Muscle layer of duodenum (tissue), 2 donors: Measurements from ENCODE around the gene TXNL4A.

Source experiments
- H3K27ac ChIP-seq: one replicate; pipeline ENCODE4 v1.7.0; 2013; ENCODE audit warnings: mild to moderate bottlenecking, low read length
- H3K27me3 ChIP-seq: one replicate; pipeline ENCODE4 v1.7.0; 2013; ENCODE audit warnings: low read depth, mild to moderate bottlenecking, control low read depth, low read length
- H3K36me3 ChIP-seq, 2 donors: one replicate each; pipeline ENCODE4 v1.7.0; 2013; ENCODE audit warnings: low read length in 2 of 2, control low read depth in 1 of 2, mild to moderate bottlenecking in 1 of 2; ENCODE audit not compliant: insufficient read depth in 2 of 2, control insufficient read depth in 1 of 2
- H3K4me1 ChIP-seq, 2 donors: one replicate each; pipeline ENCODE4 v1.7.0; 2013; ENCODE audit warnings: low read length in 2 of 2, mild to moderate bottlenecking in 2 of 2, control low read depth in 1 of 2, moderate library complexity in 1 of 2; ENCODE audit not compliant: insufficient read depth in 2 of 2, control insufficient read depth in 1 of 2
- H3K4me3 ChIP-seq, 2 donors: one replicate each; pipeline ENCODE4 v1.7.0; 2013; ENCODE audit warnings: low read length in 2 of 2, low read depth in 1 of 2, mild to moderate bottlenecking in 1 of 2
- H3K9me3 ChIP-seq, 2 donors: one replicate each; pipeline ENCODE4 v1.7.0; 2013; ENCODE audit warnings: low read length in 2 of 2, control low read depth in 1 of 2, mild to moderate bottlenecking in 1 of 2; ENCODE audit not compliant: control insufficient read depth in 1 of 2
- donor health status: healthy.

The TXNL4A gene

GRCh38 chr18:79989195-79989497 lies 783 bp upstream of the TXNL4A start:
- peak overlapping the region; percentile 63 to 91 for H3K4me3 ChIP-seq
- H3K27me3 ChIP-seq, result no peaks in the 10 kb centered on the region
- peaks cover 9 to 15% of the 10 kb centered on the region in 2 donors for H3K4me1 ChIP-seq
- H3K9me3 ChIP-seq, result no peaks in the 10 kb centered on the region
- peak overlapping the region; percentile 93 for H3K27ac ChIP-seq
- no peaks in the 10 kb centered on the region for H3K36me3 ChIP-seq

- H3K4me1 ChIP-seq, result peaks cover 9 to 15% of the 10 kb centered on the region in 2 donors
- H3K36me3 ChIP-seq, result no peaks in the 10 kb centered on the region
- H3K4me3 ChIP-seq, result peak overlapping the region; percentile 63 to 91
- peak overlapping the region; percentile 93 for H3K27ac ChIP-seq
- H3K27me3 ChIP-seq, result no peaks in the 10 kb centered on the region
- no peaks in the 10 kb centered on the region for H3K9me3 ChIP-seq
These were observed 302 bp downstream of the TXNL4A start for GRCh38 chr18:79988071-79988450.

- H3K27ac ChIP-seq, result peak overlapping the region; percentile 93
- no peaks in the 10 kb centered on the region for H3K9me3 ChIP-seq
- peaks cover 9 to 15% of the 10 kb centered on the region in 2 donors for H3K4me1 ChIP-seq
- H3K36me3 ChIP-seq, result peaks cover 0 to 1% of the 10 kb centered on the region in 2 donors
- no peaks in the 10 kb centered on the region for H3K27me3 ChIP-seq
- H3K4me3 ChIP-seq, result peak overlapping the region; percentile 63 to 91
These were observed 797 bp downstream of the TXNL4A start for GRCh38 chr18:79987566-79987965.

GRCh38 chr18:79986726-79987125 lies 1.6 kb downstream of the TXNL4A start:
- Histone ChIP-seq H3K27ac (no peak overlapping the region), H3K9me3 (no peaks in the 10 kb centered on the region), H3K27me3 (no peaks in the 10 kb centered on the region), H3K36me3 (peaks cover 0 to 4% of the 10 kb centered on the region in 2 donors), H3K4me3 (peak overlapping the region; percentile 63 to 91), H3K4me1 (peaks cover 9 to 15% of the 10 kb centered on the region in 2 donors)

GRCh38 chr18:79985172-79985571 lies 3.2 kb downstream of the TXNL4A start:
- H3K36me3 ChIP-seq, result peaks cover 0 to 4% of the 10 kb centered on the region in 2 donors
- H3K4me1 ChIP-seq, result peaks cover 9 to 15% of the 10 kb centered on the region in 2 donors
- H3K27ac ChIP-seq, result no peak overlapping the region
- no peaks in the 10 kb centered on the region for H3K9me3 ChIP-seq
- no peaks in the 10 kb centered on the region for H3K27me3 ChIP-seq
- H3K4me3 ChIP-seq, result no peak overlapping the region

GRCh38 chr18:79983793-79984192 lies 4.6 kb downstream of the TXNL4A start:
- peaks cover 0 to 4% of the 10 kb centered on the region in 2 donors for H3K36me3 ChIP-seq
- H3K27me3 ChIP-seq, result no peaks in the 10 kb centered on the region
- H3K4me1 ChIP-seq, result peaks cover 9 to 15% of the 10 kb centered on the region in 2 donors
- no peaks in the 10 kb centered on the region for H3K9me3 ChIP-seq
- H3K4me3 ChIP-seq, result no peak overlapping the region
- no peak overlapping the region for H3K27ac ChIP-seq

- Histone ChIP-seq H3K4me3 (no peak overlapping the region), H3K27ac (no peak overlapping the region), H3K27me3 (no peaks in the 10 kb centered on the region), H3K4me1 (peaks cover 9 to 15% of the 10 kb centered on the region in 2 donors), H3K36me3 (peaks cover 0 to 4% of the 10 kb centered on the region in 2 donors), H3K9me3 (no peaks in the 10 kb centered on the region)
These were observed 5.1 kb downstream of the TXNL4A start for GRCh38 chr18:79983253-79983652.

GRCh38 chr18:79982736-79983135 lies 5.6 kb downstream of the TXNL4A start:
- no peak overlapping the region for H3K27ac ChIP-seq
- H3K4me1 ChIP-seq, result peaks cover 9 to 15% of the 10 kb centered on the region in 2 donors
- no peak overlapping the region for H3K4me3 ChIP-seq
- H3K27me3 ChIP-seq, result no peaks in the 10 kb centered on the region
- H3K36me3 ChIP-seq, result peaks cover 0 to 4% of the 10 kb centered on the region in 2 donors
- H3K9me3 ChIP-seq, result no peaks in the 10 kb centered on the region

- H3K9me3 ChIP-seq, result no peaks in the 10 kb centered on the region
- no peak overlapping the region for H3K27ac ChIP-seq
- no peaks in the 10 kb centered on the region for H3K4me1 ChIP-seq
- no peaks in the 10 kb centered on the region for H3K27me3 ChIP-seq
- peaks cover 5% of the 10 kb centered on the region in 2 donors for H3K36me3 ChIP-seq
- H3K4me3 ChIP-seq, result no peak overlapping the region
These were observed 7.8 kb downstream of the TXNL4A start for GRCh38 chr18:79980585-79980984.

- Histone ChIP-seq H3K4me3 (no peak overlapping the region), H3K27ac (no peak overlapping the region), H3K9me3 (no peaks in the 10 kb centered on the region), H3K4me1 (no peaks in the 10 kb centered on the region), H3K27me3 (no peaks in the 10 kb centered on the region), H3K36me3 (peaks cover 5 to 9% of the 10 kb centered on the region in 2 donors)
These were observed 8.5 kb downstream of the TXNL4A start for GRCh38 chr18:79979843-79980242.

GRCh38 chr18:79975985-79976680 lies 12.2 kb downstream of the TXNL4A start:
- H3K27ac ChIP-seq, result no peak overlapping the region
- peaks cover 5 to 30% of the 10 kb centered on the region in 2 donors for H3K36me3 ChIP-seq
- no peaks in the 10 kb centered on the region for H3K27me3 ChIP-seq

GRCh38 chr18:79975043-79975442 lies 13.3 kb downstream of the TXNL4A start:
- Histone ChIP-seq H3K9me3 (no peaks in the 10 kb centered on the region), H3K27me3 (no peaks in the 10 kb centered on the region), H3K36me3 (peaks cover 11 to 40% of the 10 kb centered on the region in 2 donors)

More at GRCh38 chr18:79975985-79976680, 12.2 kb downstream of the TXNL4A start:
- H3K9me3 ChIP-seq, result no peaks in the 10 kb centered on the region
- no peaks in the 10 kb centered on the region for H3K4me1 ChIP-seq
- no peak overlapping the region for H3K4me3 ChIP-seq

More at GRCh38 chr18:79975043-79975442, 13.3 kb downstream of the TXNL4A start:
- Histone ChIP-seq H3K27ac (no peak overlapping the region), H3K4me1 (no peaks in the 10 kb centered on the region), H3K4me3 (no peak overlapping the region)
